Activated T-cell treated with anti-CD3 and anti-CD28 coated beads for 48 hours (primary cell): ENCODE results near the gene FAM240A.
"Not testable (repeated sequence)": the region's sequence is repeated elsewhere in the genome, so short reads cannot be mapped to it uniquely, and the experiment has no call there.

ENCODE experiments used
- DNase-seq: peaks from one replicate; pipeline ENCODE4 v3.0.0-alpha.2; 2020; ENCODE audit warnings: low read depth

The FAM240A gene

DNA sequence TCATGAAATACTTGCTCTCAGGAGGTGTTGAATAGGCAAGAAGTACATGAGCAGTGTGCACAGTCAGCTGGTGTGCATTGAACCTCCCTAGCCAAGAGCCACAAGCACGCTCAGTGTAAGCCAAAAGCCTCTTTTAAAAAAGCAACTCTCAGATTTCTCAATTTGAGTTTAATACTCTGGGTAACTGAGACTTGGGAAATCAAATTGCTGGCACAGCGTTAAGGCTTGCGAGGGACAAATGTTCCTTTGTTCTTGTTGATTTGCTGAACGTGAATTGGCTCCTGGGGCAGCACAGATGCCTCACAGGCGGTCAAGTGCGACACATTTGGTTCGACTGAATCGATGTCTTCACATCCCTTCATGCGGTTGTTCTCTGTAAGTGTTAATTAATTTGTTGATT, at the start of gene FAM240A:
Gene FAM240A (plus strand): TSS at position 202 of the 400 bp plus-strand sequence. CDS start 159 bp downstream, at position 361.
- no peak for DNase-seq

GRCh38 chr3:46564190-46565021, 47.9 kb upstream of the FAM240A start:
- no peak for DNase-seq

GRCh38 chr3:46565077-46565476, 47.2 kb upstream of the FAM240A start:
- DNase-seq, result no peak

DNA sequence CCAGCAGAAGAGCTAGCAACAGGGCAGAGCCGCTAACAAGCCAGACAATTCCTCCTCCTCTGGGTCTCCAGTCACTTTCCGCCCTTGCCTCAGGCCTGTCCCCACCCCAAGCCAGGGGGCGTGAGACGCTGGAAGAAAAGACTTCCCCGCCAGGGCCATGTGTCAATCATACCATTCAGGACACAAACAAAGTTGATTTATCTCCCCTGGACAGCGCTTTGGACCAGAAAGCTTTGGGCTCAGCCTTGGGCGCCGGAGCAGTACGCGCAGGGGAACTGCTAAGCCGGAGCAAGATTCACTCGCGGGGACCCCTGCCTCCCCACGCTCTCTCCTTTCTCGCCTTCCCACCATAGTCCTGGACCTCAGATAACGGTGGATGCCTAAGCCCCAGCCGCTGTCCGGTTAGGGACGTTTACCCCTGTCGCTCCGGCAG, 46.7 kb upstream of the FAM240A start:
- no peak for DNase-seq

DNA sequence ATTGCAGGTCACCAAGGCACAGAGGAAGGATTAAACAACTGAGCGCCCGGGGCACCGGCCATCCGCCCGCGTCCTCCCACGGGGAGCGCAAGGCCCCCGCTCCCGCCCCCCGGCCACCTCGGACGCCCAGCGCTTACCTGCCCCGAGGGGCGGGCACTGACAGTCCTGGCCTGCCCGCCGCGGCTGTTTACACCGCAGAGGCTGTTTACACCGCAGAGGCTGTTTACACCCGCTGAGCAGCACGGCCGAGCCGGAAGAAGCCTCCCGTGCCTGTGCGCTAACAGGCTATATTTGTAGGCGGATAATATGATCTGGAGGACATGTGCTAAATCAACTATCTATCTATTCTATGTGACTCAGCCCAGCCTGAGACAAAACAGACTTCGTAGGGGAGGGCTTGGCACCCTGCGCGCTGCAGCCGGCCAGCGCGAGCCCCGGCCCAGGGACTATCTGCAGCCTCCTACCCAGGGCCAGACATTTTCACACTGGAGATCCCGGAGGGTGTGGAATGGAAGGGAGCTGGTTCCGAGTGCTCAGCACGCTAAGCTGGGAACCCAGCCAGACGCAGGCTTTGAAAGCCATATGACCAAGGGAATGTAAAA, 46.2 kb upstream of the FAM240A start, which contains the start of gene LRRC2:
Gene LRRC2 (minus strand): TSS at position 263 of the 602 bp plus-strand sequence. CDS start 14,711 bp downstream, outside the sequence.
- DNase-seq, result no peak

GRCh38 chr3:46571684-46572083, 40.6 kb upstream of the FAM240A start:
- DNase-seq, result no peak

DNA sequence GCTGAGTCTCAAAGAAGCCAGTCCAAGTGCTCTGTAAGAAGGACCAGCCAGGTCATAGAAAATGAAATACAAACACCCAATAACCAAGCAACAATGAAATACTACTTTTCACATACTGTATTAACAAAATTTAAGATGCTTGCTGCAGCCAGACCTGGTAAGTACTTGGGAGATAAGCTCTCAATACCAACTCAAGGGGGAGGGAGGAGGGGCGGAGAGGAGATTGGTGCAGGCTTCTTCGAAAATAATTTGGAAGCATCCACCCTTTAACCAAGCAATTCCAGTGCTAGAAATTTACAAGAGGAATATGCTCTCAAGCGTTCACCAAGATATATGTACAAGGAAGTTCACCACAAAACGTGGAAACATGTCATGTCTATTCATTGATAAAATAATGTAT, 38.6 kb upstream of the FAM240A start:
- DNase-seq, result no peak

DNA sequence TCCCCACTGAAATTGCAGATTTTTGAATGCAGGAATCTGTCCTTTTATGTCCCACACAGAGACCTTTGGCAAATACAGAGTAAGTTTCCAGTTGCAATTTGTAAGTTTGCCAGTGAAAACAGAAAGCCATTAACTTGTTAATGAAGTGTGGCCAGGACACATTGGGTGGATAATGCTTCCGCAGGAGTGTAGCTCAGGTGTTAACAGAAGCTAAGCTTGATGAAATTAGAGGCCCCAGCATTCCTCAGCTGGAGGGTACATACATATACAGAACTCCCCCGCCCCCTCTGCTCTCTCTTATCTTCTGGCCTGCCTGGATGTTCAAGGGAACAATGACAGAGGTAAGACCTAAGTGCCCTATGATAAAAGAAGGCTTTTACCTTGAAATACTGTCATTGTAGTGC, 38.1 kb upstream of the FAM240A start:
- no peak for DNase-seq

DNA sequence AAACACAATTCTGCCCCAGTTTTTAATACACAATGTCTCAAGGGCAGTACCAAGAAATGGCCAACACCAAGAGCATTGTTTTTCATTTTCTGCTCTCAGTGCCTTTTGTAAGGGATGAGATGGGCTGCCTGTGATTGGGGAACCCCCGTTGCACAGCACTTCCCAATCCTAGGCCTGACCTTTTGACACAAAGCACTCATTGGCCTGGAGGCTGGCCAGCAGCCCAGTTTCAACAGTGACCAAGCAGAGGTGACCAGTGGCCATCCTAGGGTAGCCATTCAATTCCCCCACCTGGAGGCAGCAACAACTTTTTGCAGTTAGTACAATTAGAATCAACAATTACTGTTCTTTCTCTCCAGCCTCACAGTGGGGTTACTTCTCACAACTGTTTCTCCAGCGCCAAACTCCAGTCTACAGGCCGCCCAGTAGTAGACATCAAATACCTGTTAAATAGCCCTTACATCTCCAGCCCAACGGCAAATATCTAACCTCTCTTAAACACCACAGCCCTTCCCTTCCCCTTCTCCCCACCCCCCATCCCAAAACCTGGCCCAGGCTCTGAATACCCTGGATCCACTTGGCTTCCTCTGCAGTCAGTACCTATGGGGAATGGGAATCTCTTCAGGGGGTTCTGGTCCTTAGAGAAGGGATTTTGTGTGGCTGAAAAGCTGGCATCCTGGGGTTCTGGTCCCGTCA, 37.3 kb upstream of the FAM240A start:
- no peak for DNase-seq

DNA sequence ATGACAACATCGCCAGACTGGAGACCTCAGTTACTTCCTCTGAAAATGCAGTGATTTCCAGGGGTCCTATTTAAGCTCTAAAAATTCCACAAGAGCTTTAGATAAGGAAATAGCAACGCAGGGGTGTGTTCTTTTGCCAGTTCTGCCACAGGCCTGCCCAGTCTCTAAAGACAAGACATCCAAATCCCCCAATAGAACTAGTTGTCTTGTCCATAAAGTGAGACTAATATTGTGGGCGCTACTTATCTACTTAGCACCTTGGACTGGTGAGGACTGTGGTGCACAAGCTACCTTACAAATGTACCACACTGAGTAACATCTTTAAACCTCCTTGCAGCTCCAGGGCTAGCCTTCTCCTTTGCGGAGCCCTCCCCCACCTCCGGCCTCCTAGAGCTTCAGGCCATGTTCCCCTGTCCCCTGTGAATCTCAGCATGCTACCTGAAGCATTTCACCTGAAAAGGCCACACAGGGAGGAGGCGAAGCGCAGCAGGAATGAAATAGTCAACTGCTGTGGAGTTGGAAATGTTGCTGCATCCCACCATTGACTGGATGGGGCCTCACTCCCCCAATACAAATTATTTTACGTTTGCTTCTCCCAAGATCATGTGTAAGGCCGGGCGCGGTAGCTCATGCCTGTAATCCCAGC, 36.6 kb upstream of the FAM240A start:
- no peak for DNase-seq

DNA sequence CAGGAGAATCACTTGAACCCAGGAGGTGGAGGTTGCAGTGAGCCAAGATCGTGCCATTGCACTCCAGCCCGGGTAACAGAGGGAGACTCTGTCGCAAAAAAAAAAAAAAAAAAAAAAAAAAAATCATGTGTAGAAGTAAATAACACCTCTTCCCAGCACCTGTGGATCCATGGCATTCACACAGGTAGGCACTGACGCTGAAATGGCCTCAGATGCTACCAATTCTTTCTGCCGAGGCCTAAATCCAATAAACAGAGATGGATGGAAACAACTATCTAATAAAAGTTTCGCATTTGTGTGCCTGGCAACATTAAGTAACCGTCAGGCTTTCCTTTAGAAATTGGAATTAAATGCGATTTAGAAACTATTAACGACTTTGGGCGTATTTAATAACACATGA, 35.9 kb upstream of the FAM240A start:
- DNase-seq, result no peak

- no peak for DNase-seq
These were observed 35.4 kb upstream of the FAM240A start for GRCh38 chr3:46576879-46577278.

- DNase-seq, result not testable (repeated sequence)
These were observed 34.6 kb upstream of the FAM240A start for GRCh38 chr3:46577580-46578249.

DNA sequence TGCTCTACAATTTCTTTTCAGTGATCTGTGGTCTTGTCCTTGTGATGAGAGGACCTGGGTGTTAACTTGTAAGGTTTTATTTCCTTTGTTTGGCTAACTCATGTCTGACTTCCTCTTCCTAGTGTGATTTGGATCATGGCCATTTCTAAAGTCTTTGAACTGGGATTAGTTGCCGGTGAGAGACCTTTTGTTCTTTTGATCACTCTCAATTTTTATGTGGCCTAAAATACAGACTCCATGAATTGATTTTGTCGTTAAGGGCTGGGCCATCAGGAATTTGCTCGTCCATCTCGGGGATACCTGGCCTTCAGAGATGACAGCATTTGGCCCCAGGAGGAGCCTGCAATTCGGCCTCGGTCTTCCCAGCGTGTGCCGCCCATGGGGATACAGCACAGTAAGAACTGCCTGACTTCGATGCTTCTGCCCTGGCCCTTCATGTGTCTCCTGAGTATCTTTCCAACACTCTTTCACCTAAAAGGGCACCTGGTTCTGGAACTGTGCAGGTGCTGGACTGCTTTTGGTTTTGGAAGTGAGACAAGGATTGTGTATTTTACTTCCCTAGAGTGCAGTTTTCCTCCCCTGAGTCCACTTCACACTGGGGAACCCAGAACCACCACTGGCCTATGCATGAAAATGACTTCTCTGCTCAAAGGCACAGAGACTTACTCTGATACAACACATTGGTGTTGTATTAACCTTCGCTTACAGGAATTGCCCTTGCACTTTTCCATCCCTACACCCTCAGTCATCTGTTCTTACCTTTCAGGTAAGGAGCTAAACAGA, 33.2 kb upstream of the FAM240A start:
- DNase-seq, result no peak

GRCh38 chr3:46579756-46580286, 32.5 kb upstream of the FAM240A start:
- no peak for DNase-seq

DNA sequence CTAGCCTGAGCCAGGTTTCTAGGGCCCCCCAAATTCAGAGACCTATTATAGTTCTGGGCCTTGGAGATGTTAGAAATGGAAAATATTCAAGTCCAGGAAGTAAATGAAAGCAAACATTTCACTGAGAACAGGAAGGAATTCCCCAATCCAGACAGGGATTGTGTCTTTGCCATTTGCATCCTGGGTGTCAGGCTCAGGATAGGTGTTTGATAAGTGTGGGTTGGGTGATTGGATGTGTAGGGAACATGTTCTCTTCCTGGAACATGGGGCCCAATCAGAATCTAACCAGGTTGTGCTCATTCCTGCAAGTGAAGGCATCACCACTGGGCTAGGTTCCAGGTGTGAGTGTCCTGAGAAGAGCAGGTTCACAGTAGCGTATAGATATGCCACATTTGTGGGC, 31.6 kb upstream of the FAM240A start:
- DNase-seq, result no peak

GRCh38 chr3:46584598-46585467, 27.5 kb upstream of the FAM240A start:
- DNase-seq, result no peak

- DNase-seq, result no peak
These were observed 26.3 kb upstream of the FAM240A start for GRCh38 chr3:46585799-46586693.
